Measurements from ENCODE around the gene XPO5. TPM values are rescaled to one million over a fixed set of nuclear protein-coding genes. Genes with fewer than 3 reads are reported as not detected.

Gene XPO5
- total and polyA plus RNA-seq, 10 donors, result 7.1 to 33.1 (median 23.3) TPM

- WGBS, 5 donors, result 61 to 84% (median 75%) methylated on average over 4 of the region's 4 CpGs
- Histone ChIP-seq H3K27ac (no peak overlapping the region), H3K36me3 (peaks cover 0 to 50% (median 0%) of the 10 kb centered on the region in 6 donors), H3K4me1 (peaks cover 0 to 13% (median 0%) of the 10 kb centered on the region in 6 donors), H3K9me3 (no peaks in the 10 kb centered on the region), H3K4me3 (no peak overlapping the region), H3K27me3 (replicated peaks in 1 of 7) (no peaks in the 10 kb centered on the region)
- intact Hi-C loops (cut with DNase I; ENCODE audit: low total_unique reads), result no loop called here
- DNase-seq, result no peak
- TF ChIP-seq POLR2A (IDR thresholded peaks at IDR 0.05), result no peak
- no peak for TF ChIP-seq POLR2AphosphoS5 (IDR thresholded peaks at IDR 0.05)
- TF ChIP-seq CTCF (IDR thresholded peaks at IDR 0.05 in 8 of 11, conservative IDR thresholded peaks at IDR 0.05 in 3 of 11), result no peak
Measured at GRCh38 chr6:43488667-43489276, 87.1 kb downstream of the XPO5 start.

- TF ChIP-seq CTCF (IDR thresholded peaks at IDR 0.05 in 8 of 11, conservative IDR thresholded peaks at IDR 0.05 in 3 of 11), result no peak
- no peak for TF ChIP-seq POLR2A (IDR thresholded peaks at IDR 0.05)
- TF ChIP-seq POLR2AphosphoS5 (IDR thresholded peaks at IDR 0.05), result no peak
Measured at GRCh38 chr6:43481591-43482236, 94.1 kb downstream of the XPO5 start.

GRCh38 chr6:43481075-43481474 lies 94.8 kb downstream of the XPO5 start:
- peaks cover 16 to 65% (median 40%) of the 10 kb centered on the region in 6 donors for H3K4me1 ChIP-seq
- no peak overlapping the region for H3K4me3 ChIP-seq
- H3K36me3 ChIP-seq, result peaks cover 0 to 14% (median 0%) of the 10 kb centered on the region in 6 donors
- whole genome bisulfite sequencing, 5 donors, result 91 to 96% (median 93%) methylated on average over 2 of the region's 2 CpGs
- DNase-seq, result no peak
- no peak overlapping the region for H3K27ac ChIP-seq
- no peak for TF ChIP-seq POLR2AphosphoS5 (IDR thresholded peaks at IDR 0.05)
- TF ChIP-seq POLR2A (IDR thresholded peaks at IDR 0.05), result no peak
- no peak for TF ChIP-seq CTCF (IDR thresholded peaks at IDR 0.05 in 8 of 11, conservative IDR thresholded peaks at IDR 0.05 in 3 of 11)
- intact Hi-C loops (cut with DNase I; ENCODE audit: low total_unique reads), result no loop called here
- H3K27me3 ChIP-seq (replicated peaks in 1 of 7), result no peaks in the 10 kb centered on the region
- no peaks in the 10 kb centered on the region for H3K9me3 ChIP-seq

More at GRCh38 chr6:43481591-43482236, 94.1 kb downstream of the XPO5 start:
- Histone ChIP-seq H3K27ac (no peak overlapping the region), H3K9me3 (no peaks in the 10 kb centered on the region), H3K36me3 (peaks cover 0 to 20% (median 0%) of the 10 kb centered on the region in 6 donors), H3K4me3 (no peak overlapping the region), H3K27me3 (replicated peaks in 1 of 7) (no peaks in the 10 kb centered on the region), H3K4me1 (peaks cover 16 to 63% (median 38%) of the 10 kb centered on the region in 6 donors)
- 91 to 93% (median 92%) methylated on average over 11 of the region's 11 CpGs for WGBS, 5 donors
- intact Hi-C loops (cut with DNase I; ENCODE audit: low total_unique reads), result no loop called here
- no peak for DNase-seq

- Histone ChIP-seq H3K27me3 (replicated peaks in 1 of 7) (no peaks in the 10 kb centered on the region), H3K27ac (peak overlapping the region; percentile 71 to 90 (median 84)), H3K4me3 (peak overlapping the region; percentile 53 to 84 (median 68)), H3K9me3 (no peaks in the 10 kb centered on the region), H3K36me3 (peaks cover 0 to 5% (median 0%) of the 10 kb centered on the region in 6 donors), H3K4me1 (peaks cover 16 to 64% (median 40%) of the 10 kb centered on the region in 6 donors)
- WGBS, 5 donors, result 22 to 31% (median 27%) methylated on average over 3 of the region's 3 CpGs
- no peak for DNase-seq
- TF ChIP-seq POLR2AphosphoS5 (IDR thresholded peaks at IDR 0.05) (no peak), CTCF (IDR thresholded peaks at IDR 0.05 in 8 of 11, conservative IDR thresholded peaks at IDR 0.05 in 3 of 11) (no peak), POLR2A (IDR thresholded peaks at IDR 0.05) (no peak)
- intact Hi-C loops (cut with DNase I; ENCODE audit: low total_unique reads), result no loop called here
Measured at GRCh38 chr6:43478008-43478372, 97.8 kb downstream of the XPO5 start.
